HUES48 (cell line): ENCODE data around the gene CCDC3.

Experiments used
- H3K27ac ChIP-seq: one replicate; pipeline ENCODE4 v1.7.0; 2013; ENCODE audit warnings: low read depth, low read length, inconsistent platforms
- H3K27me3 ChIP-seq: 2 replicates; pipeline ENCODE4 v1.6.1; 2013; ENCODE audit warnings: mild to moderate bottlenecking, low read length; ENCODE audit not compliant: control insufficient read depth, insufficient read depth
- H3K36me3 ChIP-seq: 2 replicates; pipeline ENCODE4 v1.6.1; 2013; ENCODE audit warnings: low read length; ENCODE audit not compliant: control insufficient read depth, insufficient read depth
- H3K4me1 ChIP-seq: 2 replicates; pipeline ENCODE4 v1.6.1; 2013; ENCODE audit warnings: mild to moderate bottlenecking, low read length; ENCODE audit not compliant: control insufficient read depth, insufficient read depth
- H3K4me3 ChIP-seq: 2 replicates; pipeline ENCODE4 v1.5.1; 2013; ENCODE audit warnings: mild to moderate bottlenecking, low read depth, low read length
- H3K9ac ChIP-seq: 2 replicates; pipeline ENCODE4 v1.6.1; 2013; ENCODE audit warnings: mild to moderate bottlenecking, low read depth, low read length, moderate library complexity
- H3K9me3 ChIP-seq: 2 replicates; pipeline ENCODE4 v1.6.1; 2013; ENCODE audit warnings: low read length; ENCODE audit not compliant: control insufficient read depth, insufficient read depth

Gene CCDC3

DNA sequence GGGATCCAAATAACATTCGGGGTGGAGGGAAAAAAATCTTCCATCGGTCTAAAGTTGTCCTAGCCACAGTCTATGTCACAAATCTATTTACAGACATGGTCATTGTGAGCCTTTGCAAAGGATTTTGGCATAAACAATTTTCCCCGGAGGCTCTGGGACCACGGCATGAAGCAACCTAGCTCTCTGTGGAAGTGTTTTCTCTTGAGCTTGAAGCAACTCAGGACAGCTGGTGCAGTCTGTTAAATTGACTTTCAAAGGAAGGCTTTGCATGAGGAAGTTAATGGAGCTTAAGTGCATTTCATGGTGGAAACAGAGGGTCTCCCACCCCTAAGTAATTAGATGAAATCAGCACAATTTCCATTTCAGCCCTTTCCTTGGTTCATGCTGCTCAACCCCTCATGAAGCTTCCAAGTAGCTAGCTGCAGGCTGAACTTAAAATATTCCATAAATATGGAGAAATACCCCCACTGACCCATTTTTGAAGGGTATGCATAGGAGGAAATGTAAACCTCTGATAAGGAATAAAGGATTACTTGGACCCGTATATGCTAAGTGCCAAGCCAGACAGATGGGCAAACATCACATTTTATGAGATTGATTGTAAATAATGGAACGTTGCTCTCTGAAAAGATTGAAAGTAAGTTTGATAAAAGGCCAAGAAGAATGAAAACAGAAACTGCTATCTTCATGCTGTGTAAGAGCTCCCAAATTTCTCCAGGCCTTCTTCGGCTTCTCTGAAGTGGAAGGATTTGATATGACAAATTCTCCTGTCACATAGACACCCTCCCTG lies 39.9 kb downstream of the CCDC3 start:
- Histone ChIP-seq H3K9me3 (no peaks in the 10 kb centered on the region), H3K27ac (no peak overlapping the region), H3K4me3 (no peak overlapping the region), H3K27me3 (no peaks in the 10 kb centered on the region), H3K4me1 (peaks cover 6% of the 10 kb centered on the region; the same call in 1 of the 2 replicates), H3K36me3 (no peaks in the 10 kb centered on the region), H3K9ac (no peak overlapping the region)

DNA sequence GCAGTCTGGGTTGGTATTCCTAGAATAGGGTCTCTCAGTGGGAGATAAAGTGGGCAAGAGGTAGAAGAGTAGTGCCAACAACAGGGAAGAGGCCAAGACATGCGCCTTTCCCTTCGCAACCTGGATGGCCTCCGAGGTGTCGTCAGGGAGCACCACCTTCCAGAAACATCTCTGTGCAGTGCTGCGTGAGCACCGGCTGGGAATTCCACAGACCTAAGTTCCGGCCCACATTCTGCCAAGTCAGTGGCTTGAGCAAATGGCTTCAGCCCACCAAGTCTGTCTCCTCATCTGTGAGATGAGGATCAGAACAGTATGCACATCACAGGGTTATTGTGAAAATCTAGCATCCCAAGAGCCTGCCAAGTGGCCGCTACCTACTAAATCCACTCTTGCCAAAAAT lies 40.6 kb downstream of the CCDC3 start:
- H3K36me3 ChIP-seq: no peaks in the 10 kb centered on the region
- no peaks in the 10 kb centered on the region for H3K27me3 ChIP-seq
- no peak overlapping the region for H3K4me3 ChIP-seq
- no peak overlapping the region for H3K27ac ChIP-seq
- no peak overlapping the region for H3K9ac ChIP-seq
- H3K9me3 ChIP-seq: no peaks in the 10 kb centered on the region
- peaks cover 6% of the 10 kb centered on the region; the same call in 1 of the 2 replicates for H3K4me1 ChIP-seq

DNA sequence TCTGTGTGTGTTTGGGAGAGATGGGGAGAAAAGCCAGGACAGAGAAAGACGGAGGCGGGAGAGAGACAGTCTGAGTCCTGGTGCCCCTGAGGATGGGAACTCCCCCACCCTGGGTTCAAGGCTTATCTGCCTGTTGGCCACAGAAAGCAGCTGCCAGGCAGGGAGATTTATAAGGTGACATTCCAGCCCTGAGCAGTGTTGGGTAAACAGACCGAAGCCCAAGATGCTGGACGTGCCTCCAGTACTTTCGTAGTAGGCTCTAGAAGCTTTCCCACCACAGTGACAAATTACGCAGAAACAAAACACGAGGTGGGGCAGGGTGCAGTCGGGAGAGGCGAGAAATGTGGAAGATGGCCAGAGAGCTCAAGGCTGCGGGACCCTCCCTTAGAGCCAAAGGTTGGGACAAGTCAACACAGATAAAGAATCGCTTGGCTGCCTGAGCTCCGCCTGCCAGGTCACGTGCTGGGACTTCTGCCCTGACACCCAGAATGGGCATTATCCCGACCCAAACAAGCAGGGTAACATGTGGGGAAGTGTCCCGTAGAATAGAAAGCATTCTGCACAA lies 41.1 kb downstream of the CCDC3 start:
- H3K4me1 ChIP-seq: peaks cover 1% of the 10 kb centered on the region; the same call in 1 of the 2 replicates

DNA sequence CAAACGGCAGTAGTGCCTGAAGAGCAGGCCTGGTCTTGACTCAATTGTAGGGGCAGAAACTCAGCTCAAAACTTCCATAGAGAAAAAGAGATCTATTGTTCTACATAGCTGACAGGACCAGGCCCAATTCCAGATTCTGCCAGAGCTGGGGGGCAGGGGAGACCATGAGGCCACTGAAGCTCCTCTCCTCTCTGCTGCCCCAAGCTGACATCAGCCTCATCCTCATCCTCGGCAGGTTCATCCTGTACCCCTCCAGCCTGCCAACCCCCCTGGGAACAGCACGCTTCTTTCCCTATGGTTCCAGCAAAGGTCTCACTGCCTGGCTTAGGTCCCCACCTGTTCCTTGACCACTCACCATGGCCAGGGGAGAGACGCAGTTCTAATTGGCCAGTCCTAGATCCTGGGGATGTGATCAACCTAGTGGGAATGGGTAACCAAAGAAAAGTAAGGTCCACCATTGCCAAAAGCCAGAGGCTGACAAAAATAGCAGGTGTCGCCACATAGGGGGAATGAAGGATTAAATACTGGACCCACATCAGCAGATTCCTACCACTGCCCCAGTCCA lies 42.9 kb downstream of the CCDC3 start:
- Histone ChIP-seq H3K9ac (no peak overlapping the region), H3K27ac (no peak overlapping the region), H3K4me3 (no peak overlapping the region), H3K36me3 (no peaks in the 10 kb centered on the region), H3K27me3 (no peaks in the 10 kb centered on the region), H3K9me3 (no peaks in the 10 kb centered on the region; the same call in 1 of the 2 replicates), H3K4me1 (no peaks in the 10 kb centered on the region)

More for the DNA sequence above, 41.1 kb downstream of the CCDC3 start:
- H3K27ac ChIP-seq: no peak overlapping the region
- no peak overlapping the region for H3K9ac ChIP-seq
- no peaks in the 10 kb centered on the region for H3K36me3 ChIP-seq
- H3K4me3 ChIP-seq: no peak overlapping the region
- H3K27me3 ChIP-seq: no peaks in the 10 kb centered on the region
- no peaks in the 10 kb centered on the region for H3K9me3 ChIP-seq

DNA sequence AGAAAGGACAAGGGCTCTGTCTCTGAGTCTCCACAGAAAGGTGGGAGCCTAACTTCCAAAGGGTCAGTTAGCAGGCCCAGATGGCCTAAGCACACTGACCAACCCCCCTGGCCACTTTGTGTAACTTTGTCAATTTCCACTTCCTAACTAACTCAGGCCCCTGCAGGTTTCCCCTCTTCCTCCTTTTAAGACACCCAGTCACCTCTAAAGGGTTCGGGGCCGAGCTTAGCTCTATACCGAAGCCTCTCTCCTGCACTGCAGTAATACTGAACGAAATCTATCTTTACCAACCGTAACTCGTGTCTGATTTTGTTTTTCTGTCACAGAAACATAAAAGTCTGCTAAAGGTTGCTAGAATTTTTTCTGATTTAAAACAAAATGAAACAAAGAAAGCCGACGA lies 44.4 kb downstream of the CCDC3 start:
- Histone ChIP-seq H3K9ac (no peak overlapping the region), H3K9me3 (peaks cover 4% of the 10 kb centered on the region; the same call in 1 of the 2 replicates), H3K27ac (no peak overlapping the region), H3K4me3 (no peak overlapping the region), H3K27me3 (no peaks in the 10 kb centered on the region), H3K36me3 (no peaks in the 10 kb centered on the region), H3K4me1 (no peaks in the 10 kb centered on the region)

DNA sequence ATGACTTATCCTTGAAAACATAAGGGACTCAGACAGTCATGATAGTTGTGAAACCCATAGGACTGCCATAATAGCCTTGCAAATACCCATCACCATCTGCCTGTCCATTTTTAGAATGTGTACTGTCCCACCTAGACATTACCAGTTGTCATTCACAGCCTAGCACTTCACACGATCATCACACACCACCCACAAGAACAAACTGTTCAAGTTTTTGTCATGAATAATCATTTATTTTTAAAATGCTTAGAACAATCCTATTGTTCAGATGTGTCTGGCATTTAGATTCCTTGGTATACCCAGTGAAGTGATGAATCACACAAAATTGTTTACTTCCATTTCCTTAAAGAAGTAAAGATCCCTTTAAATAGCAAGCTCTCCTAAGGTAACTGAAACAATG lies 46.6 kb downstream of the CCDC3 start:
- Histone ChIP-seq H3K27ac (no peak overlapping the region), H3K36me3 (no peaks in the 10 kb centered on the region), H3K4me3 (no peak overlapping the region), H3K27me3 (no peaks in the 10 kb centered on the region), H3K9me3 (peaks cover 4% of the 10 kb centered on the region; the same call in 1 of the 2 replicates), H3K4me1 (no peaks in the 10 kb centered on the region), H3K9ac (no peak overlapping the region)

DNA sequence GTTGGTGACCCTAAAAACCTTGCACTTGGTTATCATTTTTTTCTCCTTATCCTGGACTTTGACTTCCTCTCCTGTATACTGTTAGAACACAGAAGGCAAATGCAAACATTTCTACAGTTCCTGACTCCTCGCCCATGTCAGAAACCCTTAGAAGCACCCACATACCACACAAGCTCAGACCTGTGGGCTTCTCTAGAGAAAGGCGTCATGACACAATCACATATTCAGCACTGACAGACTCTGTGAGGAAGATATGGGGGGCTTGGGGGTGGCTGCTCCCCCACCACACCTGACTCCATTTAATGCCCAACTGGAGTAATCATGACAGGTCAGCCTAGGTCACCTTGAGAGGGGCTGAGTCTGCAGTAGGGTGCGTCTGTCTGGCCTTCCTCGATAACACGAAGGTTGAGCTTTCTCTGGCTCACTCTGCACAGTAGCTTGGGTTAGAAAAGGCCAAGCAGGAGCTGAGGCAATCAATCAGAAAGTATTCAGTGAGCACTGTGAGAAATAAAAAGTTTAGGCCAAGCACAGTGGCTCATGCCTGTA lies 50.9 kb downstream of the CCDC3 start:
- Histone ChIP-seq H3K9me3 (peaks cover 4% of the 10 kb centered on the region; the same call in 1 of the 2 replicates), H3K4me1 (no peaks in the 10 kb centered on the region), H3K36me3 (no peaks in the 10 kb centered on the region), H3K4me3 (no peak overlapping the region), H3K27ac (no peak overlapping the region), H3K9ac (no peak overlapping the region), H3K27me3 (no peaks in the 10 kb centered on the region)

DNA sequence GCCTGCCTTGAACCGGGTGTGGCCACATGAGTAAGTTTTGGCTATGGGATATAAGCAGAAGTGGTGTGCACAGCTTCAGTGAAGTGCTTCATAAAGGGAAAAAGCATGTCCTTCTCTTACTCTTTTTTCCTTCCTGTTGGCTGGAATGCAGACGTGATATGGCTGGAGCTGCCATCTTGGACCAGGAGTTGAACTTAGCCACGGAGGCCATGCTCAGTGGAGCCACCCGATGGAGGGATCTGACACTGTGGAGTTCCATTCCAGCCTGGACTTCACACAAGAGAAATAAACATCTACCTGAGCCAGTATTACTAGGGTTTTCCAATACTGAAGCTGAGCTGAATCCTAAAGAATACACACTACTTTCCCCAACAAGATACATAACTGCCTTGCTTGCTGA lies 52.3 kb downstream of the CCDC3 start:
- no peak overlapping the region for H3K4me3 ChIP-seq
- no peaks in the 10 kb centered on the region for H3K36me3 ChIP-seq
- no peaks in the 10 kb centered on the region for H3K27me3 ChIP-seq
- no peak overlapping the region for H3K27ac ChIP-seq
- peaks cover 5% of the 10 kb centered on the region; the same call in 1 of the 2 replicates for H3K9me3 ChIP-seq
- no peaks in the 10 kb centered on the region for H3K4me1 ChIP-seq
- H3K9ac ChIP-seq: no peak overlapping the region

DNA sequence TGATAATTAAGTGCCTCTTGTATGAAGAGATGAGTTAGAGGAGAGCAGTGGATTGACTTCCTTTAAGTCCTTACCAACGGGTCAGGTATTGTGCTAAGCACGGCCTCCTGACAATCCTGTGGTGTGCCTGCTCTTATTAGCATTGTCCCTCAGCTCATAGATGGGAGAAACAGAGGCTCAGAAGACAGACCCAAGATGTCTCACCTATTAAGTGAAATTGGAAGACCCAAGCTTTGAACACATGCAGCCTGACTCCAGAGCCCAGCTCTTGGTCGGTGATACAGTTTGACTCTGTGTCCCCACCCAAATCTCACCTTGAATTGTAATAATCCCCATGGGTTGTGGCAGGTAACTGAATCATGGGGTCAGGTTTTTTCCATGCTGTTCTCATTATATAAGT lies 53.8 kb downstream of the CCDC3 start:
- Histone ChIP-seq H3K27me3 (no peaks in the 10 kb centered on the region), H3K9me3 (peaks cover 13% of the 10 kb centered on the region), H3K9ac (no peak overlapping the region), H3K4me3 (no peak overlapping the region), H3K27ac (no peak overlapping the region), H3K4me1 (peaks cover 3% of the 10 kb centered on the region; the same call in 1 of the 2 replicates), H3K36me3 (no peaks in the 10 kb centered on the region)

DNA sequence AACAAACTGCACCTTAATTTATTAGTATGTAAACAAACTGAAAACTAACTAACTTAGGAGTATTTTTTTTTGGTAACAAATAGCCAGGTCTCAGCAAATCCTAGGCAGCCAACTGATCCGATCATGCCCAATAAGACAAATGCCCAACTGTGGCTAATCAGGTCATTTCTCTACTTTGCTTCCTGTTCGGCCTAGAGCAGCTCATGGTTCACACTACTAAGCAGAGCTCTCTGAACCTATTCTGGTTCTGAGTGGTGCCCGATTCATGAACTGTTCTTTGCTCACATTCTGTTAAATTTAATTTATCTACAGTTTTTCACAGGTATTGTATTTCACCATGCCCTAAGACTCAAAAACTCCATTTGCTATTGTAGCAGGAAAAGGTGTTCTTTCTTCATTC lies 55.1 kb downstream of the CCDC3 start:
- Histone ChIP-seq H3K9ac (no peak overlapping the region), H3K9me3 (peaks cover 14% of the 10 kb centered on the region), H3K4me1 (peaks cover 3% of the 10 kb centered on the region; the same call in 1 of the 2 replicates), H3K27ac (no peak overlapping the region), H3K4me3 (no peak overlapping the region), H3K36me3 (no peaks in the 10 kb centered on the region), H3K27me3 (no peaks in the 10 kb centered on the region)
